Measurements from ENCODE around the gene HLCS. TPM values are rescaled to one million over a fixed set of nuclear protein-coding genes. Genes with fewer than 3 reads are reported as not detected.

Gene HLCS
- total RNA-seq, 1 donor from 2014 or later, result 10.3 TPM

GRCh38 chr21:36747041-36747814 lies 219.2 kb downstream of the HLCS start:
- no peaks in the 10 kb centered on the region for H3K9me3 ChIP-seq
- no peak for DNase-seq (ENCODE audit: extremely low spot score in 2 of 2)
- no peaks in the 10 kb centered on the region for H3K27me3 ChIP-seq
- peak overlapping the region; percentile 24 to 40 for H3K4me3 ChIP-seq
- no peaks in the 10 kb centered on the region for H3K4me1 ChIP-seq
- intact Hi-C loops (cut with DNase I), result no loop called here
- H3K27ac ChIP-seq, result no peak overlapping the region
- no peak for TF ChIP-seq POLR2AphosphoS5 (IDR thresholded peaks at IDR 0.05; ENCODE audit: insufficient read depth in 1 of 2, low read depth in 1 of 2)
- TF ChIP-seq POLR2A (IDR thresholded peaks at IDR 0.05), result no peak
- TF ChIP-seq CTCF (IDR thresholded peaks at IDR 0.05), result no peak
- H3K36me3 ChIP-seq, result no peaks in the 10 kb centered on the region

- TF ChIP-seq POLR2A (IDR thresholded peaks at IDR 0.05) (no peak), CTCF (IDR thresholded peaks at IDR 0.05) (no peak), POLR2AphosphoS5 (IDR thresholded peaks at IDR 0.05; ENCODE audit: insufficient read depth in 1 of 2, low read depth in 1 of 2) (no peak)
- H3K4me1 ChIP-seq, result no peaks in the 10 kb centered on the region
- H3K27me3 ChIP-seq, result no peaks in the 10 kb centered on the region
- intact Hi-C loops (cut with DNase I), result no loop called here
- H3K36me3 ChIP-seq, result no peaks in the 10 kb centered on the region
- no peak overlapping the region for H3K4me3 ChIP-seq
- no peak overlapping the region for H3K27ac ChIP-seq
- H3K9me3 ChIP-seq, result no peaks in the 10 kb centered on the region
- no peak for DNase-seq (ENCODE audit: extremely low spot score in 2 of 2)
Measured at GRCh38 chr21:36745459-36745858, 221.0 kb downstream of the HLCS start.

GRCh38 chr21:36744560-36745231 lies 221.8 kb downstream of the HLCS start:
- Histone ChIP-seq H3K27ac (no peak overlapping the region), H3K4me1 (no peaks in the 10 kb centered on the region), H3K4me3 (no peak overlapping the region), H3K36me3 (no peaks in the 10 kb centered on the region), H3K9me3 (no peaks in the 10 kb centered on the region), H3K27me3 (no peaks in the 10 kb centered on the region)
- no peak for DNase-seq (ENCODE audit: extremely low spot score in 2 of 2)
- intact Hi-C loops (cut with DNase I), result no loop called here
- TF ChIP-seq CTCF (IDR thresholded peaks at IDR 0.05) (no peak), POLR2A (IDR thresholded peaks at IDR 0.05) (no peak), POLR2AphosphoS5 (IDR thresholded peaks at IDR 0.05; ENCODE audit: insufficient read depth in 1 of 2, low read depth in 1 of 2) (no peak)

GRCh38 chr21:36744190-36744559 lies 222.3 kb downstream of the HLCS start:
- Histone ChIP-seq H3K9me3 (no peaks in the 10 kb centered on the region), H3K4me3 (no peak overlapping the region), H3K4me1 (no peaks in the 10 kb centered on the region), H3K27ac (no peak overlapping the region), H3K36me3 (no peaks in the 10 kb centered on the region), H3K27me3 (no peaks in the 10 kb centered on the region)
- intact Hi-C loops (cut with DNase I), result no loop called here
- TF ChIP-seq POLR2A (IDR thresholded peaks at IDR 0.05), result no peak
- TF ChIP-seq POLR2AphosphoS5 (IDR thresholded peaks at IDR 0.05; ENCODE audit: insufficient read depth in 1 of 2, low read depth in 1 of 2), result no peak
- TF ChIP-seq CTCF (IDR thresholded peaks at IDR 0.05), result no peak
- DNase-seq (ENCODE audit: extremely low spot score in 2 of 2), result no peak

- DNase-seq (ENCODE audit: extremely low spot score in 2 of 2), result no peak
- Histone ChIP-seq H3K36me3 (no peaks in the 10 kb centered on the region), H3K27ac (no peak overlapping the region), H3K9me3 (no peaks in the 10 kb centered on the region), H3K4me3 (no peak overlapping the region), H3K27me3 (no peaks in the 10 kb centered on the region), H3K4me1 (no peaks in the 10 kb centered on the region)
- TF ChIP-seq CTCF (IDR thresholded peaks at IDR 0.05) (no peak), POLR2AphosphoS5 (IDR thresholded peaks at IDR 0.05; ENCODE audit: insufficient read depth in 1 of 2, low read depth in 1 of 2) (no peak), POLR2A (IDR thresholded peaks at IDR 0.05) (no peak)
- intact Hi-C loops (cut with DNase I), result no loop called here
Measured at GRCh38 chr21:36743446-36743845, 223.0 kb downstream of the HLCS start.
